Colonic mucosa (tissue), 4 donors: Measurements from ENCODE around the gene GPR52. TPM values are rescaled to one million over a fixed set of nuclear protein-coding genes. Genes with fewer than 3 reads are reported as not detected.
"Not testable (repeated sequence)": the region's sequence is repeated elsewhere in the genome, so short reads cannot be mapped to it uniquely, and the experiment has no call there.

Experiments
- DNase-seq: peaks from one replicate; pipeline ENCODE4 v3.0.0-alpha.2; 2020
- H3K27ac ChIP-seq: fragments of 200-600 bp; one replicate; pipeline ENCODE4 v1.8.0; 2021
- H3K27me3 ChIP-seq: fragments of 200-600 bp; one replicate; pipeline ENCODE4 v1.8.0; 2021
- H3K36me3 ChIP-seq: fragments of 200-600 bp; one replicate; pipeline ENCODE4 v1.8.0; 2021
- H3K4me1 ChIP-seq: fragments of 200-600 bp; one replicate; pipeline ENCODE4 v1.8.0; 2021; ENCODE audit warnings: mild to moderate bottlenecking
- H3K4me3 ChIP-seq: fragments of 200-600 bp; one replicate; pipeline ENCODE4 v1.8.0; 2021
- H3K9ac ChIP-seq, 2 donors: one replicate each; pipeline ENCODE4 v1.7.0; 2013; ENCODE audit warnings: control low read depth in 2 of 2, low read depth in 2 of 2, low read length in 2 of 2
- H3K9me3 ChIP-seq: fragments of 200-600 bp; one replicate; pipeline ENCODE4 v1.8.0; 2021
- intact Hi-C: fragments of 100-400 bp; cut with DNase I; formaldehyde crosslinking; loops from one replicate; pipeline ENCODE4 v1.14.1; 2022
- total RNA-seq, 2 donors: library from RNA; stranded (reverse); fragmentation: NEBNext Ultra II Directional in 1 of 2; extraction: Animal tissue kit (Norgen Biotek cat#: 25700) in 1 of 2; gene quantifications; one replicate each; pipeline ENCODE4 v1.2.1, GENCODE V29; 2021
- TF ChIP-seq, protein P1 (sequence below): fragments of 200-600 bp; IDR thresholded peaks from one replicate; pipeline ENCODE4 v1.8.0; 2022; ENCODE audit warnings: antibody characterized with exemption, mild to moderate bottlenecking
- donor health status: healthy.
- donor health status: DM: no; HTN: no; CAD: no.
- donor health status: DM: no; HTN: no; CAD: no.

The GPR52 gene
- total RNA-seq, 2 donors from 2014 or later = 0.82 to 1.4 TPM

DNA sequence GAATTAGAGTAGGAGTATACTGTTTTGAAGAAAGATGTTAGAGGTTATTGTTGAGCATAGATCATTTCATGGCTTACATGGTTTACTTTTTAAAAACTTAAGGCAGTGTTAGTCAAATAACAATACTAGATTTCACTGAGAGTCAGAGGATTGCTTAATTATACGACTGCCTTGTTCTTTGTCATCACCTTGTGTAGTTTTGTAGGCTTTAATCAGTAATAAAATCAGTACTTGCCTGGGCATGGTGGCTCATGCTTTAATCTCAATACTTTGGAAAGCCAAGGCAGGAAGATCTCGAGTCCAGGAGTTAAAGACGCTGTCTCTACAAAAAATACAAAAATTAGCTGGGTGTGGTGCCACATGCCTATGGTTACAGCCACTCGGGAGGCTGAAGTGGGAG lies 41.3 kb upstream of the GPR52 start:
- TF ChIP-seq, protein P1, sequence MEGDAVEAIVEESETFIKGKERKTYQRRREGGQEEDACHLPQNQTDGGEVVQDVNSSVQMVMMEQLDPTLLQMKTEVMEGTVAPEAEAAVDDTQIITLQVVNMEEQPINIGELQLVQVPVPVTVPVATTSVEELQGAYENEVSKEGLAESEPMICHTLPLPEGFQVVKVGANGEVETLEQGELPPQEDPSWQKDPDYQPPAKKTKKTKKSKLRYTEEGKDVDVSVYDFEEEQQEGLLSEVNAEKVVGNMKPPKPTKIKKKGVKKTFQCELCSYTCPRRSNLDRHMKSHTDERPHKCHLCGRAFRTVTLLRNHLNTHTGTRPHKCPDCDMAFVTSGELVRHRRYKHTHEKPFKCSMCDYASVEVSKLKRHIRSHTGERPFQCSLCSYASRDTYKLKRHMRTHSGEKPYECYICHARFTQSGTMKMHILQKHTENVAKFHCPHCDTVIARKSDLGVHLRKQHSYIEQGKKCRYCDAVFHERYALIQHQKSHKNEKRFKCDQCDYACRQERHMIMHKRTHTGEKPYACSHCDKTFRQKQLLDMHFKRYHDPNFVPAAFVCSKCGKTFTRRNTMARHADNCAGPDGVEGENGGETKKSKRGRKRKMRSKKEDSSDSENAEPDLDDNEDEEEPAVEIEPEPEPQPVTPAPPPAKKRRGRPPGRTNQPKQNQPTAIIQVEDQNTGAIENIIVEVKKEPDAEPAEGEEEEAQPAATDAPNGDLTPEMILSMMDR = no peak
- Histone ChIP-seq H3K9me3 (no peaks in the 10 kb centered on the region), H3K27ac (no peak overlapping the region), H3K36me3 (no peaks in the 10 kb centered on the region), H3K27me3 (no peaks in the 10 kb centered on the region), H3K4me3 (no peak overlapping the region), H3K9ac (no peak overlapping the region), H3K4me1 (no peaks in the 10 kb centered on the region)
- intact Hi-C loops = no loop called here
- no peak for DNase-seq

- no peak for DNase-seq
- H3K9me3 ChIP-seq = no peaks in the 10 kb centered on the region
- intact Hi-C loops = no loop called here
- H3K9ac ChIP-seq = no peak overlapping the region
- TF ChIP-seq, protein P1 = no peak
- H3K27me3 ChIP-seq = no peaks in the 10 kb centered on the region
- no peak overlapping the region for H3K27ac ChIP-seq
- no peaks in the 10 kb centered on the region for H3K36me3 ChIP-seq
- H3K4me1 ChIP-seq = no peaks in the 10 kb centered on the region
- no peak overlapping the region for H3K4me3 ChIP-seq
These were observed 40.1 kb upstream of the GPR52 start for GRCh38 chr1:174407665-174408064.

DNA sequence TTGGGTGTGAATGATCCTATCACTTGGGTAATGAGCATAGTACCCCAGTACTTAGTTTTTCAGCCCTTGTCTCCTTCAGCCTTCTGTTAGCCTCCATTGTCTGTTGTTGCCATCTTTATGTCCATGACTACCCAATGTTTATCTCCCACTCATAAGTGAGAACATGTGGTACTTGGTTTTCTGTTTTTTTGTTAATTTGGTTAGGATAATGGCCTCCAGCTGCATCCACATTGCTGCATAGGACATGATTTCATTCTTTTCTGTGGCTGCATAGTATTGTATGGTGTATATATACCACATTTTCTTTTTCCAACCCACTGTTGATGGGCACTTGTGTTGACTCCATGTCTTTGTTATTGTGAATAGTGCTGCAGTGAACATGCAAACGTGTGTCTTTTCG lies 39.6 kb upstream of the GPR52 start:
- H3K36me3 ChIP-seq = no peaks in the 10 kb centered on the region
- DNase-seq = no peak
- TF ChIP-seq, protein P1 = no peak
- intact Hi-C loops = no loop called here
- H3K27ac ChIP-seq = no peak overlapping the region
- H3K9ac ChIP-seq = no peak overlapping the region
- H3K4me1 ChIP-seq = no peaks in the 10 kb centered on the region
- H3K27me3 ChIP-seq = no peaks in the 10 kb centered on the region
- no peaks in the 10 kb centered on the region for H3K9me3 ChIP-seq
- H3K4me3 ChIP-seq = no peak overlapping the region

DNA sequence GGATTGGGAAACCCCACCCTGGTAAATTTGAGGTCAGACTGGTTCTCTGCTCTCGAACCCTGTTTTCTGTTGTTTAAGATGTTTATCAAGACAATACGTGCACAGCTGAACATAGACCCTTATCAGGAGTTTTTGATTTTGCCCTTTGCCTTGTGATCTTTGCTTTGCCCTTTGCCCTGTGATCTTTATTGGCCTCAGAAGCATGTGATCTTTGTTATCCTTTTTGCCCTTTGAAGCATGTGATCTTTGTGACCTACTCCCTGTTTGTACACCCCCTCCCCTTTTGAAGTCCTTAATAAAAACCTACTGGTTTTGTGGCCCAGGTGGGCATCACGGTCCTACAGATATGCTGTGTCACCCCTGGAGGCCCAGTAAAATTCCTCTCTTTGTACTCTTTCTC lies 38.0 kb upstream of the GPR52 start:
- H3K4me1 ChIP-seq, H3K4me3 ChIP-seq, H3K9me3 ChIP-seq, H3K36me3 ChIP-seq, H3K27ac ChIP-seq, H3K27me3 ChIP-seq, DNase-seq, intact Hi-C loops, H3K9ac ChIP-seq: not testable (repeated sequence)

- Histone ChIP-seq H3K36me3 (no peaks in the 10 kb centered on the region), H3K27me3 (no peaks in the 10 kb centered on the region), H3K9me3 (no peaks in the 10 kb centered on the region), H3K27ac (no peak overlapping the region), H3K4me3 (no peak overlapping the region), H3K9ac (no peak overlapping the region), H3K4me1 (no peaks in the 10 kb centered on the region)
- DNase-seq = no peak
- intact Hi-C loops = no loop called here
- TF ChIP-seq, protein P1 = no peak
These were observed 34.1 kb upstream of the GPR52 start for GRCh38 chr1:174413632-174414031.

DNA sequence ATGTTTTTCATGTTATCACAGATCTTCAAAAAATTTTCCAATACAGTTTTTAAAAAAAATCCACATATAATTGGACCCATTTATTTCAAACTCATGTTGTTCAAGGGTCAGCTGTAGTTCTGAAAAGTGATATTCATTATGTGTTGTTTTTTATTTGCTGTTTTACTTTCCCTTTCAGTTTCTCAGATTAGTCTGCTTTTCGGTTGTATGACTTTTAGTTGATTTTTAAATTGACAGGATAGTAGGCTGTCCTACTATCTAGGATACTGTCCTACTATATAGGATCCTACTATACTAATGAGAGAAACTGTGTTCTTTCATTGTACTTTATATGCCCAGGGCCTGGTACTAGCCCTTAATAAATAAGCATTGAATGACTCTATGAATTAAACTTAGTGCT lies 33.6 kb upstream of the GPR52 start:
- H3K4me3 ChIP-seq = no peak overlapping the region
- no peak overlapping the region for H3K27ac ChIP-seq
- H3K4me1 ChIP-seq = no peaks in the 10 kb centered on the region
- no peak for DNase-seq
- H3K27me3 ChIP-seq = no peaks in the 10 kb centered on the region
- H3K36me3 ChIP-seq = no peaks in the 10 kb centered on the region
- TF ChIP-seq, protein P1 = no peak
- no peaks in the 10 kb centered on the region for H3K9me3 ChIP-seq
- intact Hi-C loops = no loop called here
- H3K9ac ChIP-seq = no peak overlapping the region
